Measurements from ENCODE around the gene DHRS12.

DNA sequence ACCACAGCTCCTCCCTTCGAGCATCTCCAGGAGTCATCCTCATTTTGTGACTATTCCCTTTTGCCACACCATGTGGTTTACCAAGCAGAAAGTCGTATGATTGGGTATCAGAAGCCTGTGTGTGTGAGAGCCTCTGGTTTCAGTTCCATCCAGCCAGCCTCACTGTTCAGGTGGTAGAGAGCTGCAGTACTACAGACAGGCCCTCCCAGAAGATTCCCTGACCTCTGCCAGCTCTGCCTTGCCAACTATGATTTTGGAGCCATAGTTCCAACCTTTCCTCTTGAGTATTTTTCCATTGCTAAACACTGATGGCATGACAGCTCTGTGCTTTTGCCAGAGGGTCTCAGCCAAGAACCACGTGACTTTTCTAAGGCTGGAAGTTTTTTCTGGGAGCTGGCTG, 82.5 kb downstream of the DHRS12 start:
- TF ChIP-seq, protein P1, sequence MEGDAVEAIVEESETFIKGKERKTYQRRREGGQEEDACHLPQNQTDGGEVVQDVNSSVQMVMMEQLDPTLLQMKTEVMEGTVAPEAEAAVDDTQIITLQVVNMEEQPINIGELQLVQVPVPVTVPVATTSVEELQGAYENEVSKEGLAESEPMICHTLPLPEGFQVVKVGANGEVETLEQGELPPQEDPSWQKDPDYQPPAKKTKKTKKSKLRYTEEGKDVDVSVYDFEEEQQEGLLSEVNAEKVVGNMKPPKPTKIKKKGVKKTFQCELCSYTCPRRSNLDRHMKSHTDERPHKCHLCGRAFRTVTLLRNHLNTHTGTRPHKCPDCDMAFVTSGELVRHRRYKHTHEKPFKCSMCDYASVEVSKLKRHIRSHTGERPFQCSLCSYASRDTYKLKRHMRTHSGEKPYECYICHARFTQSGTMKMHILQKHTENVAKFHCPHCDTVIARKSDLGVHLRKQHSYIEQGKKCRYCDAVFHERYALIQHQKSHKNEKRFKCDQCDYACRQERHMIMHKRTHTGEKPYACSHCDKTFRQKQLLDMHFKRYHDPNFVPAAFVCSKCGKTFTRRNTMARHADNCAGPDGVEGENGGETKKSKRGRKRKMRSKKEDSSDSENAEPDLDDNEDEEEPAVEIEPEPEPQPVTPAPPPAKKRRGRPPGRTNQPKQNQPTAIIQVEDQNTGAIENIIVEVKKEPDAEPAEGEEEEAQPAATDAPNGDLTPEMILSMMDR (IDR thresholded peaks at IDR 0.05), result no peak
- TF ChIP-seq MYBL2 (CRISPR knock-in tag; IDR thresholded peaks at IDR 0.05), result no peak
- no peak for TF ChIP-seq JUN (CRISPR knock-in tag; IDR thresholded peaks at IDR 0.05)

Measured in WTC11 (cell line).